RWPE2 (cell line): Measurements from ENCODE around the gene NYAP2.

ENCODE experiments used
- ATAC-seq: fragments of 200-7000 bp; cut with Tn5 transposase; 3 replicates; pipeline ENCODE4 v1.9.1; 2021; ENCODE audit warnings: low read depth
- DNase-seq: peaks from one replicate; pipeline ENCODE4 v3.0.0-alpha.2; 2020; ENCODE audit warnings: low spot score
- H3K27ac ChIP-seq: fragments of 450-650 bp; 2 replicates; pipeline ENCODE4 v1.5.1; 2017; ENCODE audit warnings: mild to moderate bottlenecking; ENCODE audit not compliant: poor library complexity, severe bottlenecking
- H3K27me3 ChIP-seq: fragments of 250-450 bp; sonication (Bioruptor Pico); 2 replicates; pipeline ENCODE4 v1.5.1; 2021; ENCODE audit warnings: mild to moderate bottlenecking, moderate library complexity; ENCODE audit not compliant: insufficient read depth, poor library complexity, severe bottlenecking
- H3K36me3 ChIP-seq: fragments of 250-450 bp; sonication (Bioruptor Pico); 2 replicates; pipeline ENCODE4 v1.5.1; 2020; ENCODE audit warnings: low read depth, mild to moderate bottlenecking, moderate library complexity
- H3K4me1 ChIP-seq: fragments of 250-450 bp; sonication (Bioruptor Pico); 2 replicates; pipeline ENCODE4 v1.5.1; 2021; ENCODE audit warnings: mild to moderate bottlenecking, moderate library complexity; ENCODE audit not compliant: insufficient read depth, poor library complexity, severe bottlenecking
- H3K4me3 ChIP-seq: fragments of 250-450 bp; sonication (Bioruptor Pico); 2 replicates; pipeline ENCODE4 v1.5.1; 2021; ENCODE audit warnings: mild to moderate bottlenecking, moderate library complexity; ENCODE audit not compliant: severe bottlenecking
- H3K9me3 ChIP-seq: fragments of 250-450 bp; sonication (Bioruptor Pico); 2 replicates; pipeline ENCODE4 v1.5.1; 2021; ENCODE audit warnings: mild to moderate bottlenecking, moderate library complexity; ENCODE audit not compliant: severe bottlenecking
- TF ChIP-seq, protein P1 (sequence below): fragments of 450-650 bp; IDR thresholded peaks from one replicate; pipeline ENCODE4 v1.5.1; 2017; ENCODE audit warnings: mild to moderate bottlenecking, moderate library complexity; ENCODE audit not compliant: poor library complexity, severe bottlenecking

Gene NYAP2

DNA sequence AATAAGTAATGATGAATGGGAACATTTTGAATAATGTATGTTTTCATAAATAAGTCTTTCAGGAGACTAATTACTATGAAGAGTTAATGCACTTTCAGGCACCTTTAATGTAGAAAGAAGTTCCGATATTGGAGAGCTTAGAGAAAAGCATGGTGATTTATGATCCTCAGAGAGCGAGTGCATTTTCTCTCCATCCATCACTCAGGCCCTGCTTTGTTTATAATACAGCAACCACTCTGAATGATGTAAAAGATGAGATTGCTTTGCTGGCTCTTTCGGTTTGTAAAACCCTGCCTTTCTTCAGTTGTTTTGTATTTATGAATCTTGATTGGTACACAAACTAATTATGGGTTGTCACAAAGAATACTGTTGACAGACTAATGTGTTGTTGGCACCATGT, 132.0 kb downstream of the NYAP2 start:
- no peak overlapping the region for H3K27ac ChIP-seq
- H3K9me3 ChIP-seq: no peaks in the 10 kb centered on the region
- TF ChIP-seq, protein P1, sequence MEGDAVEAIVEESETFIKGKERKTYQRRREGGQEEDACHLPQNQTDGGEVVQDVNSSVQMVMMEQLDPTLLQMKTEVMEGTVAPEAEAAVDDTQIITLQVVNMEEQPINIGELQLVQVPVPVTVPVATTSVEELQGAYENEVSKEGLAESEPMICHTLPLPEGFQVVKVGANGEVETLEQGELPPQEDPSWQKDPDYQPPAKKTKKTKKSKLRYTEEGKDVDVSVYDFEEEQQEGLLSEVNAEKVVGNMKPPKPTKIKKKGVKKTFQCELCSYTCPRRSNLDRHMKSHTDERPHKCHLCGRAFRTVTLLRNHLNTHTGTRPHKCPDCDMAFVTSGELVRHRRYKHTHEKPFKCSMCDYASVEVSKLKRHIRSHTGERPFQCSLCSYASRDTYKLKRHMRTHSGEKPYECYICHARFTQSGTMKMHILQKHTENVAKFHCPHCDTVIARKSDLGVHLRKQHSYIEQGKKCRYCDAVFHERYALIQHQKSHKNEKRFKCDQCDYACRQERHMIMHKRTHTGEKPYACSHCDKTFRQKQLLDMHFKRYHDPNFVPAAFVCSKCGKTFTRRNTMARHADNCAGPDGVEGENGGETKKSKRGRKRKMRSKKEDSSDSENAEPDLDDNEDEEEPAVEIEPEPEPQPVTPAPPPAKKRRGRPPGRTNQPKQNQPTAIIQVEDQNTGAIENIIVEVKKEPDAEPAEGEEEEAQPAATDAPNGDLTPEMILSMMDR: no peak
- H3K36me3 ChIP-seq: no peaks in the 10 kb centered on the region
- no peaks in the 10 kb centered on the region for H3K27me3 ChIP-seq
- no peak overlapping the region for H3K4me3 ChIP-seq
- no peak for ATAC-seq
- no peak for DNase-seq
- H3K4me1 ChIP-seq: no peaks in the 10 kb centered on the region

DNA sequence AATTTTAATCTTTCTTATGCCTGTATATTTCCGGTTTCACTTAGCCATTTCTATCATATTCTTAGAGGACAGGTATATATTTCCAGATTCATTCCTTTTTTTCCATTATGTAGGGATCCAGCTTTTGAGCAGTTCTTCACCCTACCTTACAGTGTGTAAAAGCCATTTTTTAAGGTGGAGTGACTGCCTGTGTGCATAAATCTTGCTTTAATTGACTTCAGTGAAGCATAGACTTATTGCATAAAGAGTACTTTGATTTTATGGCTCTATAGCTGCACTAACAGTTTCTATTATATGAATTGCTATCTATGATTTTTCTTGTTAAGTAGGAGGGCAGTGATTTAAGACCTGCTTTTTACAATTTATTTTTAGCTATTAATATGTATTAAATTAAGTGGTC, 132.6 kb downstream of the NYAP2 start:
- no peak for DNase-seq

GRCh38 chr2:225534037-225534436, 134.5 kb downstream of the NYAP2 start:
- Histone ChIP-seq H3K36me3 (no peaks in the 10 kb centered on the region), H3K4me3 (no peak overlapping the region), H3K27ac (no peak overlapping the region), H3K9me3 (no peaks in the 10 kb centered on the region), H3K27me3 (no peaks in the 10 kb centered on the region), H3K4me1 (no peaks in the 10 kb centered on the region)
- ATAC-seq: no peak
- DNase-seq: no peak
- TF ChIP-seq, protein P1: no peak

More for the DNA sequence above, 132.6 kb downstream of the NYAP2 start:
- Histone ChIP-seq H3K27me3 (no peaks in the 10 kb centered on the region), H3K36me3 (no peaks in the 10 kb centered on the region), H3K27ac (no peak overlapping the region), H3K4me1 (no peaks in the 10 kb centered on the region), H3K9me3 (no peaks in the 10 kb centered on the region), H3K4me3 (no peak overlapping the region)
- TF ChIP-seq, protein P1: no peak
- ATAC-seq: no peak

- TF ChIP-seq, protein P1: no peak
- Histone ChIP-seq H3K36me3 (no peaks in the 10 kb centered on the region), H3K27me3 (no peaks in the 10 kb centered on the region), H3K9me3 (no peaks in the 10 kb centered on the region), H3K27ac (no peak overlapping the region), H3K4me1 (no peaks in the 10 kb centered on the region), H3K4me3 (no peak overlapping the region)
- ATAC-seq (no peak), DNase-seq (no peak)
These were observed 135.2 kb downstream of the NYAP2 start for GRCh38 chr2:225534697-225535096.

- H3K27me3 ChIP-seq: no peaks in the 10 kb centered on the region
- DNase-seq: no peak
- no peaks in the 10 kb centered on the region for H3K36me3 ChIP-seq
- H3K9me3 ChIP-seq: no peaks in the 10 kb centered on the region
- no peak overlapping the region for H3K27ac ChIP-seq
- H3K4me1 ChIP-seq: no peaks in the 10 kb centered on the region
- TF ChIP-seq, protein P1: no peak
- ATAC-seq: no peak
- no peak overlapping the region for H3K4me3 ChIP-seq
These were observed 136.5 kb downstream of the NYAP2 start for GRCh38 chr2:225536036-225536435.
